DMS114 treated with DMSO at 0.1 percent for 48 hours (cell line): ENCODE measurements around the gene PMM2.
"Not testable (repeated sequence)": the region's sequence is repeated elsewhere in the genome, so short reads cannot be mapped to it uniquely, and the experiment has no call there.

Experiments used
- DNase-seq: peaks from one replicate; lab custom pipeline; 2025; ENCODE audit not compliant: unreplicated experiment; lab: John Stamatoyannopoulos, UW

The PMM2 gene

GRCh38 chr16:8781797-8782196 lies 15.8 kb upstream of the PMM2 start:
- DNase-seq = no peak

- DNase-seq = no peak
Observed at GRCh38 chr16:8782673-8783072, 15.0 kb upstream of the PMM2 start.

- DNase-seq = no peak
Observed at GRCh38 chr16:8785408-8785807, 12.2 kb upstream of the PMM2 start.

DNA sequence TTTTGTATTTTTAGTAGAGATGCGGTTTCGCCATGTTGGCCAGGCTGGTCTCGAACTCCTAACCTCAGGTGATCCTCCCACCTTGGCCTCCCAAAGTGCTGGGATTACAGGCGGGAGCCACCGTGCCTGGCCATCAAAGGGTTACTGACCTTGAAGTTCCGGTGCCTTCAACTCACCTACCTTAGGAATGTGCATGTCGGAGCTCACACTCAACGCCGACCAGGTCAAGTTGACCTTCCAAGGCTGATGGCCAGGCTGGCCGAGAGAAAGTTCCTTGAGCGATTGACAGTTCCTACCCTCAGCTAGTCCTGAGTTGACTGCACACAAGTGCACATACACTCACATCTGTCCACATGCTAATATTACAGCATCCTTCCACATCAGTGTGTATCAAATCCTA lies 11.3 kb upstream of the PMM2 start:
- not testable (repeated sequence) for DNase-seq

- no peak for DNase-seq
Observed at GRCh38 chr16:8788578-8789172, 9.0 kb upstream of the PMM2 start.

- no peak for DNase-seq
Observed at GRCh38 chr16:8795091-8795490, 2.5 kb upstream of the PMM2 start.

- no peak for DNase-seq
Observed at GRCh38 chr16:8795818-8796217, 1.8 kb upstream of the PMM2 start.

GRCh38 chr16:8796469-8797363 lies 923 bp upstream of the PMM2 start:
- DNase-seq = no peak

DNA sequence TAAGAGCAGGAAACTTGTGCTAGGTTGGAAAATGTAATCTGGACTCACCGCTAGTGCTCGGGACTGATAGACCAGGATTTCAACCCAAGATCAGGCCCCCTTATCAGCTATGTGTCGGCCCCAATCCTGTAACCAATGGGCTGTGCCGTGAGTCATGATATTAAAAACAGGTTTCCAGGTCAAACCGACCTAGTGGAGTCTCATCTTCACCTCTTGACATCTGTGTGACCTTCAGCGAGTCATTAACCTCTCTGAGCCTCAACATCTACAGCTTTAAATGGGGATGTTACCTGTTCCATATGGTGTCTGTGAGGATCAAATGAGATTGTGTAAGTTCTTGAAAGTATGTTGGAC lies 512 bp downstream of the PMM2 start:
- DNase-seq = no peak

DNA sequence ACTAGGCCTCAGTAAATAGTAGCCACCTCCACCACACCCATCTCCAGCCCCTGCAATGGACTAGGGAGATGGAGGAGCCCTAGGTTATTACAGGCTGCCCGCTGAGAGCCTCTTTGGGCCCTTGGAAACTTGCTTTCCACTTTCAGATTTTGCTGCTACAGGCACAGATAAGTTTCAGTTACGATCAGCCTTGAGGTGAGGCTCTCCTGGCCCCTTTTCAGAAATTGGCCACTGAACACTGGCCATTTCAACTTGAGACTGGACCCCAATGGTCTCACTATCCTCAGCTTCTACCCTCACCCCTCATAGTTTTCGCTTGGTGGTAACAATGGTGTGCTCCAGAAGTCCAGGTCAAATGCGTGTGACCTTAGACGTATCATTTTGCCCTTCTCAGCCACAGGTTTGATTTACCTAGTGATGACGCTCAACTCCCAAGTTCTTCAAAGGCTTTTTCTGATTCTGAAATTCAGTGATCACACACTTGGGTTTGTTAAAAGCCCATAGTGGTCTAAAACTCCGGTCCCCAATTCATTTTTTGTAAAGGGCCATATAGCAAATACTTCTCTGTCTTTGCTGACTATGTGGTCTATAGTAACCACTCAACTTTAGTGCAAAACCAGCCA lies 1.0 kb downstream of the PMM2 start:
- DNase-seq = no peak

GRCh38 chr16:8801701-8802100 lies 4.1 kb downstream of the PMM2 start:
- DNase-seq = no peak

- DNase-seq = not testable (repeated sequence)
Observed at GRCh38 chr16:8803733-8804132, 6.1 kb downstream of the PMM2 start.

- DNase-seq = no peak
Observed at GRCh38 chr16:8804313-8804712, 6.7 kb downstream of the PMM2 start.

GRCh38 chr16:8806272-8806983 lies 8.8 kb downstream of the PMM2 start:
- DNase-seq = no peak

DNA sequence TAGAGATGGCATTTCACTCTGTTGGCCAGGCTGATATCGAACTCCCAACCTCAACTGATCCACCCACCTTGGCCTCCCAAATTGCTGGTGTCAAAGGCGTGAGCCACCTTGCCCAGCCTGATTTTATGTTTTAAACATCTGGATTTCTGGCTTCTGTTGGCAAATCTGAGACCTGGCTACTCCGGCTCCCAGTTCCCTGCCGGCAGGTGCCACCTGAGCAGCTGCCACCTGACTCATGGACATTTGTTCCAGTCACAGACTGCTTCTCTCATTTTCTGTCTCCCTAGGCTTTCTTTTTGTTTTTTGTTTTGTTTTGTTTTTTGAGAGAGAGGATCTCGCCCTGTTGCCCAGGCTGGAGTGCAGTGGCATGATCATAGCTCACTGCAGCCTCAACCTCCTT lies 9.6 kb downstream of the PMM2 start:
- no peak for DNase-seq

- no peak for DNase-seq
Observed at GRCh38 chr16:8808009-8808408, 10.4 kb downstream of the PMM2 start.

DNA sequence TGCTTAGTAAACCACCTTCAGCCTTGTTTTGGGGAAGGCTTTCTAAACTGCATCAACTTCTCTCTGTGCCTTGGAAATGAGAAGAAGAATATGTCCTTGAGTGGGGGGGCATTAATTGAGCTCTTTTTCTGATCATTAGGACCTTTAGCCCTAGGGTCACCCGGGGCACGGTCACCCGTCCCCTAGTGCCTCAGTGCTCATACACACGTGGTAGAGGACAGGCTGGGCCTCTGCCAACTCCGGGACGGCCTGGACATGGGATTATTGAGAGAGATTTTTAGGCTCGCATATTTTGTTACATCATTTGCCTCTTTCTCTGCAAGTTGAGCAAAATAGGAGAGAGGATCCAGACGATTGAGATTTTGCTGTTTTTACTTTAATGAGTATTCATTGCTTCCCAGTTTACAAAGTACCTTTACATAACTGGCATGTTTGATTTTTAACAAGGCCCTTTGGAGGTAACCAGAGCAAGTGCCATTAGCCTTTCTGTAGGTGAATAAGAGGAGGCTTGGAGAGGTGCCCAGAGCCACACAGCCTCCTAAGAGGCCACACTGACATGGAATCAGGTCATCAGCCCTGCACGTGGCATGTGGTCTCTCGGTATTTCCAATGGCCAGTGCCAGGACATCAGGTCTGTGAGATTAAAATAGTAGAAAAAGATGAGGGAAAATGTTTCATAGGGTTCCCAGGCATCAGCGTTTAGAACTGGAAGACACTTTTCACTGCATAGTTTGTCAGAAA lies 11.1 kb downstream of the PMM2 start:
- no peak for DNase-seq

GRCh38 chr16:8812162-8812843 lies 14.7 kb downstream of the PMM2 start:
- no peak for DNase-seq

GRCh38 chr16:8814095-8814806 lies 16.6 kb downstream of the PMM2 start:
- DNase-seq = no peak
